D721Med (cell line): ENCODE data around the gene RACK1.
"Not testable (repeated sequence)": the region's sequence is repeated elsewhere in the genome, so short reads cannot be mapped to it uniquely, and the experiment has no call there.

ENCODE experiments used
- DNase-seq: peaks from one replicate; pipeline ENCODE4 v3.0.0; 2011; ENCODE audit warnings: low spot score; ENCODE audit not compliant: insufficient read length
- FAIRE-seq: peaks from 2 replicates; lab custom pipeline; 2011; peaks lifted over from hg19 to GRCh38; lab: Jason Lieb, UNC
- TF ChIP-seq, protein P1 (sequence below): IDR thresholded peaks from 2 replicates; pipeline ENCODE4 v1.5.1; 2012; ENCODE audit warnings: mild to moderate bottlenecking, control low read depth; ENCODE audit not compliant: insufficient read depth; ENCODE audit errors: missing control alignments

RACK1 gene

GRCh38 chr5:181243564-181244343 lies at the start of gene RACK1:
Gene RACK1 (minus strand): TSS chr5:181243906. CDS start chr5:181243800, 106 bp downstream.
- FAIRE-seq (no peak), DNase-seq (peak; percentile 68)
- TF ChIP-seq, protein P1, sequence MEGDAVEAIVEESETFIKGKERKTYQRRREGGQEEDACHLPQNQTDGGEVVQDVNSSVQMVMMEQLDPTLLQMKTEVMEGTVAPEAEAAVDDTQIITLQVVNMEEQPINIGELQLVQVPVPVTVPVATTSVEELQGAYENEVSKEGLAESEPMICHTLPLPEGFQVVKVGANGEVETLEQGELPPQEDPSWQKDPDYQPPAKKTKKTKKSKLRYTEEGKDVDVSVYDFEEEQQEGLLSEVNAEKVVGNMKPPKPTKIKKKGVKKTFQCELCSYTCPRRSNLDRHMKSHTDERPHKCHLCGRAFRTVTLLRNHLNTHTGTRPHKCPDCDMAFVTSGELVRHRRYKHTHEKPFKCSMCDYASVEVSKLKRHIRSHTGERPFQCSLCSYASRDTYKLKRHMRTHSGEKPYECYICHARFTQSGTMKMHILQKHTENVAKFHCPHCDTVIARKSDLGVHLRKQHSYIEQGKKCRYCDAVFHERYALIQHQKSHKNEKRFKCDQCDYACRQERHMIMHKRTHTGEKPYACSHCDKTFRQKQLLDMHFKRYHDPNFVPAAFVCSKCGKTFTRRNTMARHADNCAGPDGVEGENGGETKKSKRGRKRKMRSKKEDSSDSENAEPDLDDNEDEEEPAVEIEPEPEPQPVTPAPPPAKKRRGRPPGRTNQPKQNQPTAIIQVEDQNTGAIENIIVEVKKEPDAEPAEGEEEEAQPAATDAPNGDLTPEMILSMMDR = no peak

DNA sequence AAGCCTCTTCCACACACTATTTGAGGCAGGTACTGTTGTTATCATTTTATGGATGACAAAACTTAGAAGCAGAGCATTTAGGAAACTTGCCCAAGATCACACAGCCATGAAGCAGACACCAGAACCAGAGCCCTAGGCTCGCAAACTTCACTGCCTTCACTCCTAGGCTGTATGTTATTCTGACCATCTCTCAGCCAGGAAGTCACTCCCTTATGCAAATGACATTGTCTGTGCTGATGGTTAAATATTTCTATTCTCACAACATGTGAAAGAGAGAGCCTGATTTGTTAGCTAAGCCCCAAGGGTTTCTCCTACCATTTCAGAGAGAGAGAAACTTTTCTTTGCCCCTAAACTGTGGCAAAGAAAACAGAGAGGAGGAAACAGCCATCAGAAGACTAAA lies 43.6 kb upstream of the RACK1 start:
- not testable (repeated sequence) for FAIRE-seq, DNase-seq

- not testable (repeated sequence) for FAIRE-seq, DNase-seq
These were observed 42.4 kb upstream of the RACK1 start for GRCh38 chr5:181285962-181286705.

GRCh38 chr5:181283841-181284755 lies 40.4 kb upstream of the RACK1 start:
- not testable (repeated sequence) for FAIRE-seq, DNase-seq

GRCh38 chr5:181283347-181283746 lies 39.6 kb upstream of the RACK1 start:
- no peak for DNase-seq
- no peak for FAIRE-seq
- TF ChIP-seq, protein P1 = no peak

DNA sequence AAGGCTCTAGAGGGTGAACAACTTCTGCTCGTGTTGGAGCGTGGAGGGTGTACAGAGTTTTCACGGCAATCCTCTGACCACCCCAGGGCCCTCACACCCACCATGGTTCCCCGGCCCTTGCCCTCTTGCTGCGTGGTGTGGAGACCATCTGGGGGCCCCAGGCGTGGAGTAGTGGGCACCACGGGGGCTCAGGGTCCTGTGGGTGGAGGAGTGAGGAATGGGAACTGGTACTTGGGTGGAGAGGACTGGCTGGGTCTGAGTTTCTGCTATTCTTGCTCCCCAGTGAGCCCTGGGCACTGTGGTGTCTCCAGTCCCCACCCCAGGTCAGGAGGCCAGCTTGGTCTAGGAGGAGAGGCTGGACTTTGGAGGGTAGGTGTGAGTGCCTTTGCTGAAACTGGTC lies 39.2 kb upstream of the RACK1 start:
- FAIRE-seq = no peak
- DNase-seq = no peak
- TF ChIP-seq, protein P1 = no peak

DNA sequence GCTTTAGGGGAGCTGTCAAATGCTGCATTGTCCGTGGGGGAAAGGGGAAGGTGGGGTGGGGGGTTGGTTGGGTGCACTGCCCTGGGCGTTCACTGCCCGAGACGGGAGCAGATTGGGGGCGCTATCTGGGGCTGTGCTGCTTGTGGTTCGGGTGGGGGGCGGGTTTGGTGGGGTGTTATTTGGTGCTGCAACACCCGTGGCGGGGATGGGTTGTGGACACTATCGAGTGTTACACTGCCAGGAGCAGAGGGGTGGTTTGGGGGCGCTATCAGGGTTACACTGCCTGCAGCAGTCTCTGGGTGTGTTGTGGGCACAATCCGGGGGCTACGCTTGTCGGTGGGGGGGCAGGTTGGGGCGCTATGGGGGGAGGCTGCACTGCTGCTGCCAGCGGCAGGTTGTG lies 38.7 kb upstream of the RACK1 start:
- FAIRE-seq = not testable (repeated sequence)

DNA sequence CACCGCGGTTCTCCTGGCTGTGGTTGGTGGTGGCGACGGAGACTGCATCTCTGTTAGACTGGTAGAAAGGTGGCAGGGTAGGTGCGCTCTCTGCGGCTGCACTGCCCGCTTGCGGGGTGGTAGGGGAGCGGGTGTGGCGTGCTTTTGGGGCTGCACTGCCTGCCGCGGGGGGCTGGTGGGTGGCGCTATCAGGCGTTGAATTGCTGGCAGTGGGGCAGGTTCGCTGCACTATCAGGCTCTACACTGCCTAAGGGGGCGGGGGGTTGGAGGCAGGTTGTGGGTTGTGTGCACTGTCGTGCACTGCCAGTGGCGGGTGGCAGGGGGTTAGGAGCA lies 38.2 kb upstream of the RACK1 start:
- no peak for FAIRE-seq
- no peak for DNase-seq
- TF ChIP-seq, protein P1 = no peak

More for the DNA sequence above, 38.7 kb upstream of the RACK1 start:
- DNase-seq = not testable (repeated sequence)
